Muscle layer of duodenum (tissue), 2 donors: ENCODE results near the gene STYXL1.

Source experiments
- H3K27ac ChIP-seq: one replicate; pipeline ENCODE4 v1.7.0; 2013; ENCODE audit warnings: mild to moderate bottlenecking, low read length
- H3K27me3 ChIP-seq: one replicate; pipeline ENCODE4 v1.7.0; 2013; ENCODE audit warnings: low read depth, mild to moderate bottlenecking, control low read depth, low read length
- H3K36me3 ChIP-seq, 2 donors: one replicate each; pipeline ENCODE4 v1.7.0; 2013; ENCODE audit warnings: low read length in 2 of 2, control low read depth in 1 of 2, mild to moderate bottlenecking in 1 of 2; ENCODE audit not compliant: insufficient read depth in 2 of 2, control insufficient read depth in 1 of 2
- H3K4me1 ChIP-seq, 2 donors: one replicate each; pipeline ENCODE4 v1.7.0; 2013; ENCODE audit warnings: low read length in 2 of 2, mild to moderate bottlenecking in 2 of 2, control low read depth in 1 of 2, moderate library complexity in 1 of 2; ENCODE audit not compliant: insufficient read depth in 2 of 2, control insufficient read depth in 1 of 2
- H3K4me3 ChIP-seq, 2 donors: one replicate each; pipeline ENCODE4 v1.7.0; 2013; ENCODE audit warnings: low read length in 2 of 2, low read depth in 1 of 2, mild to moderate bottlenecking in 1 of 2
- H3K9me3 ChIP-seq, 2 donors: one replicate each; pipeline ENCODE4 v1.7.0; 2013; ENCODE audit warnings: low read length in 2 of 2, control low read depth in 1 of 2, mild to moderate bottlenecking in 1 of 2; ENCODE audit not compliant: control insufficient read depth in 1 of 2
- donor health status: healthy.

The STYXL1 gene

GRCh38 chr7:75969182-75969581 lies 78.6 kb downstream of the STYXL1 start:
- Histone ChIP-seq H3K4me1 (peaks cover 27 to 57% of the 10 kb centered on the region in 2 donors), H3K36me3 (peaks cover 8% of the 10 kb centered on the region in 2 donors), H3K27ac (peak overlapping the region; percentile 31), H3K27me3 (no peaks in the 10 kb centered on the region), H3K9me3 (no peaks in the 10 kb centered on the region), H3K4me3 (no peak overlapping the region)

GRCh38 chr7:75968561-75969001 lies 79.2 kb downstream of the STYXL1 start:
- Histone ChIP-seq H3K4me1 (peaks cover 27 to 57% of the 10 kb centered on the region in 2 donors), H3K36me3 (peaks cover 3 to 4% of the 10 kb centered on the region in 2 donors), H3K27ac (peak overlapping the region; percentile 56), H3K9me3 (no peaks in the 10 kb centered on the region), H3K4me3 (peak overlapping the region in 1 of 2 donors; percentile 7), H3K27me3 (no peaks in the 10 kb centered on the region)

DNA sequence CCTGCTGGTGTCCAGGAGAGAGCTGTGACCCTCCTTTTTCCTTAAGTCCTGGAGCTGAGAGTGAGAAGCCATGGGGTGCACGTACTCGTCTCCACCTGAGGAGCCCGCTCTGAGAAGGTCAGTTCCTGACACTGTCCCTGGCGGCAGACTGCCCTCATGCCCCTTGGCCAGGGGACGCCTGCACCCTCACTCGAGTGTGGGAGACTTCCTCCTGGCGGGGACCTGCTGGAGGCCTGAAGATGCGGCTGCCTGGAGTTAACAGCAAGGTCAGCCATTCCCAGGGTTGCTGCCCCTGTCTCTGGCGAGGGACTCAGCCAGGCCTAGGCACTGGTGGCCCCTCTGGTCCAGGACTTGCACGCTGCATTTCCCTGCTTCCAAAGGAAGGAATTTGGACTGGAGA lies 79.8 kb downstream of the STYXL1 start:
- Histone ChIP-seq H3K9me3 (no peaks in the 10 kb centered on the region), H3K4me3 (peak overlapping the region in 1 of 2 donors; percentile 7), H3K27ac (peak overlapping the region; percentile 56), H3K36me3 (peaks cover 3 to 4% of the 10 kb centered on the region in 2 donors), H3K4me1 (peaks cover 27 to 57% of the 10 kb centered on the region in 2 donors), H3K27me3 (no peaks in the 10 kb centered on the region)

DNA sequence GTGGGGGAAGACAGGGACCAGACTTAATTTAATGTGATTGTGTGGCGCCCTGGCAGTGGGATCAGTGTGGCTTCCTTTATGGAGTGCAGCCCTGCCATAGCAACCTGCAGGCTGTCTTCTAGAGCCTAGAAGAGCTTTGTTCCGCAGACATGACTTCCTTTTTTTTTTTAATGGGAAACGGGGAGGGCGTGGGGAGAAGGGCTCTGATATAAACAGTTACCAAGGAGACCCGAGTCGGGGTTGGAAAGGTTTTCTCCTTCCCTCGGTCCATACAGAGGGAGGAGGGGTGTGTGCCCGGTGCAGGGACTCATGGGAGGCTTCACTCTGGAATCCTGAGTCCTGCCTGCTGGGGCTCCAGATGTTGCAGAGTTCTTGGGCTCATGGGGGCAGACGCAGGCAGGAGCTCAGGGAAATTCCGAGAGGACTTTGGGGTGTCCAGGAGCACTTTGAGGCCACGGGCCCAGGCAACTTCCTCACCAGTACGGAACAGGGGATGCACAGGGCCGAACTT lies 80.3 kb downstream of the STYXL1 start:
- H3K9me3 ChIP-seq: no peaks in the 10 kb centered on the region
- H3K4me1 ChIP-seq: peaks cover 26 to 57% of the 10 kb centered on the region in 2 donors
- peak overlapping the region; percentile 56 for H3K27ac ChIP-seq
- H3K4me3 ChIP-seq: peak overlapping the region in 1 of 2 donors; percentile 27
- H3K36me3 ChIP-seq: peaks cover 3% of the 10 kb centered on the region in 2 donors
- no peaks in the 10 kb centered on the region for H3K27me3 ChIP-seq

DNA sequence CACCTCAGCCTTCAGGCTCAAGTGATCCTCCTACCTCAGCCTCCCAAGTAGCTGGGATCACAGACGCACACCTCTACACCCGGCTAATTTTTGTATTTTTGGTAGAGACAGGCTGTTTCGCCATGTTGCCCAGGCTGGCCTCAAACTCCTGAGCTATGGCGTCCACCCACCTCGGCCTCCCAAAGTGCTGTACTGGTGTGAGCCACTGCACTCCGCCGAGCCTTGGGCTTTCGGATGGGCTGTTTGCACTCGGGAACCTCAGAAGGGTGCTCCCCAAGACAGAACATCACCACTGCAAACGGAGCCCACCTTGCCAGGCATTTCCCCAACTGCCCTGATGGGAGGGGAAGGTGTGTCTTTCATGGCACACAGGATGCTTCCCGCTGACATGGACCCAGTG lies 80.7 kb downstream of the STYXL1 start:
- no peaks in the 10 kb centered on the region for H3K9me3 ChIP-seq
- peak overlapping the region; percentile 56 for H3K27ac ChIP-seq
- no peaks in the 10 kb centered on the region for H3K36me3 ChIP-seq
- peak overlapping the region in 1 of 2 donors; percentile 27 for H3K4me3 ChIP-seq
- no peaks in the 10 kb centered on the region for H3K27me3 ChIP-seq
- peaks cover 22 to 59% of the 10 kb centered on the region in 2 donors for H3K4me1 ChIP-seq

DNA sequence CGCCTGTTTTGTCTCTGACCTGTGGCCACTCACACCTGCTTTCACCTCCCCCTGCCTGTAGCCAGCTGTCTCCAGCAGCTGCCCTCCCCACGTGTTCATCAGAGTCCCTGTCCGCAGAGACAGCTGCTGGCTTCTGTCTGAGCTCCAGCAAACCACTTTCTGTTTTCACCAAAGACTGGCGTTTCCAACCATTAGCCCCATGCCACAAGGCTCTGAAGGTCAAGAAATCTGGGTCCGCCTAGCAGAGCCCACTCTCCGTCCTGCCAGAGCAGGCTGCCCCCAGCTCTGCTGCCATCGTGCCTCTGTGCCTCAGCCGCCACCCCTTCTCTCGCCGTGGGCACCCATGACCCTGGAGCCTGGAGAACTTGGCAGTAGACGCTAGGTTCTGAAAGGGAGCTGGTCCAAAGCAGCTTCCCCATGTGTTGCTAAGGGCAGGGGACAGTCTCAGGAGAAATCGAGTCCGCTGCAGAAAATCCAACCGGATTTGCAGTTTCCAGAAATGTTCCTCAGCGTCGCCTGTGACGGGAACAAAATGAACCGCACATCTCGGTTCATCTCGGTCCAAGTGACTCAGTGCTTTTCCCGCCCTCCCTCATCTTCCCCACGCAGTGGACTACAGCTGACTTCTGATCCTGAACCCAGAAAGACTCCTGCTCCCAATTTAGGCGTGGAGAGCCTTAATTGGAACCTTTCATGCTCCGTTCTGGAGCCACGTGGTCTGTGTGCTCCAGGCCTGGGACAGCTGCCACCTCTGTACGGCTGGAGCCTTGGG lies 81.4 kb downstream of the STYXL1 start:
- H3K4me1 ChIP-seq: peaks cover 20 to 55% of the 10 kb centered on the region in 2 donors

DNA sequence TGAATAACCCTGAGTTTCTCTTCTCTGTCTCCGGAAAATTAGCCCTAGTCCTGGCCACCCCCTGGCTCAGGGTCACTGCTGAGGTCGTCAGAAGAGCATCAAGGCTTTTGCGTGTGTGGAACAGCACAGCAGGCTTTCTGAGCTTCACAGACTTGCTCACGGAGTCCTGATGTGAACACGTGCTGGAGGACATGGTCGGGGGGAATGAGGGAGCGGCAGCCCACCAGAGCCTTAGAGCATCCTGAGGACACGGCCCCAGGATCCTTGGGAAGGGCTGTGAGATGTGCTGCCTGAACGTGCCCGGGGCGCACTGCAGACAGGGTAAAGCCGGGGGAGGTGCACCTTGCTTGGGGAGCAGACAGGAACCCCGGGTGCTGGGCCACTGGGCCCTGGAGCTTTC lies 82.2 kb downstream of the STYXL1 start:
- H3K27me3 ChIP-seq: no peaks in the 10 kb centered on the region
- H3K4me3 ChIP-seq: no peak overlapping the region
- H3K27ac ChIP-seq: peak overlapping the region; percentile 83
- no peaks in the 10 kb centered on the region for H3K36me3 ChIP-seq
- H3K9me3 ChIP-seq: no peaks in the 10 kb centered on the region
- H3K4me1 ChIP-seq: peaks cover 20 to 54% of the 10 kb centered on the region in 2 donors

More for the DNA sequence above, 81.4 kb downstream of the STYXL1 start:
- H3K9me3 ChIP-seq: no peaks in the 10 kb centered on the region
- H3K4me3 ChIP-seq: peak overlapping the region; percentile 18 to 28
- H3K36me3 ChIP-seq: no peaks in the 10 kb centered on the region
- peak overlapping the region; percentile 83 for H3K27ac ChIP-seq
- H3K27me3 ChIP-seq: no peaks in the 10 kb centered on the region

GRCh38 chr7:75963381-75963995 lies 84.3 kb downstream of the STYXL1 start:
- Histone ChIP-seq H3K4me1 (peaks cover 16 to 40% of the 10 kb centered on the region in 2 donors), H3K36me3 (peaks cover 0 to 2% of the 10 kb centered on the region in 2 donors), H3K9me3 (no peaks in the 10 kb centered on the region), H3K27ac (peak overlapping the region; percentile 6), H3K4me3 (no peak overlapping the region), H3K27me3 (no peaks in the 10 kb centered on the region)

DNA sequence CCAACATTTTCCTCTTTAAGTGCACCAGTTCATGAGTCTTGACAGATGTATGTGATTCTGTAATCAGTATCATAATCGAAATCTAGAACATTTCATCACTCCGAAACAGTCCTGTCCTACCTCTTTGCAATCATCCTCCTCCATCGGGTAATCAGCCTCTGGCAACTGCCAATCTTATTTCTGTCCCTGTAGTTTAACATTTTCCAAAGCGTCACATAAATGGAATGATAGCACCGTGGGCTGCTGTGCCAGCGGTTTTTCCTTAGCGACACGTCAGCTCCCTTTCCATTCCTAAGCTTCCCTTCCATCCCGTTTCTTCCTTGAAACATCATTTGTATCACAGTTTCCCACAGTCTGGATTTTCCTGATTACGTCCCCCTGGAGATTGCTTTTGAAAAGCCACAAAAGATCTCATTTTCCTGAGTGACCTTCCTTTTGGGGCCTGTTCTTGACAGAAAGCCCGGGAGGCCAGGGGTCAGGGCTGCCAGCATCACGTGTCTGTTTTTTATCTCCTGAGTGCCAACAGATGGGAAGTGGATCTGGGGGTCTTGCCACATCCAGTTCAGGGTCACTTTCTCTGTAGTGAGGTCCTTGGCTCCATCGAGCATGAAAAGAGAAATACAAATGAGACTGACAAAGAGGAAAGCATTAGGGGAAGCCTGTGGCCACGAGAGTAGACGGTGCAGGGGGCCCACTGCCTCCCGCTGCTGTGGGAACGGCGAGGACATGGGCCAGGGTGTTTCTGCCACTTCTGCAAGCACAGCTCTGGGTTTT lies 85.0 kb downstream of the STYXL1 start:
- peak overlapping the region; percentile 6 for H3K27ac ChIP-seq
- no peaks in the 10 kb centered on the region for H3K27me3 ChIP-seq
- no peaks in the 10 kb centered on the region for H3K9me3 ChIP-seq
- peaks cover 10 to 33% of the 10 kb centered on the region in 2 donors for H3K4me1 ChIP-seq
- H3K36me3 ChIP-seq: peaks cover 1 to 9% of the 10 kb centered on the region in 2 donors
- H3K4me3 ChIP-seq: no peak overlapping the region

- Histone ChIP-seq H3K27me3 (no peaks in the 10 kb centered on the region), H3K36me3 (peaks cover 4 to 16% of the 10 kb centered on the region in 2 donors), H3K9me3 (no peaks in the 10 kb centered on the region), H3K27ac (no peak overlapping the region), H3K4me3 (no peak overlapping the region), H3K4me1 (peaks cover 0 to 20% of the 10 kb centered on the region in 2 donors)
Observed at GRCh38 chr7:75961218-75961617, 86.6 kb downstream of the STYXL1 start.

- Histone ChIP-seq H3K27ac (no peak overlapping the region), H3K9me3 (no peaks in the 10 kb centered on the region), H3K36me3 (peaks cover 6 to 25% of the 10 kb centered on the region in 2 donors), H3K4me3 (no peak overlapping the region), H3K4me1 (peaks cover 0 to 11% of the 10 kb centered on the region in 2 donors), H3K27me3 (no peaks in the 10 kb centered on the region)
Observed at GRCh38 chr7:75960372-75960771, 87.4 kb downstream of the STYXL1 start.
